Mesothelial cell of epicardium (in vitro differentiated cells): ENCODE results near the gene SPTBN1. TPM values are rescaled to one million over a fixed set of nuclear protein-coding genes. Genes with fewer than 3 reads are reported as not detected.
A peak's percentile ranks its signal among the peaks of the same experiment; 100 is the strongest.

Experiments
- DNase-seq, 2 experiments: peaks; one replicate each; pipeline ENCODE4 v3.0.0; 2021; ENCODE audit warnings: low spot score in 2 of 2; ENCODE audit not compliant: unreplicated experiment in 2 of 2
- H3K27ac Mint-ChIP-seq: 2 replicates; pipeline ENCODE4 v1.8.0; 2021; ENCODE audit warnings: mixed read lengths
- H3K27me3 Mint-ChIP-seq: 2 replicates; pipeline ENCODE4 v1.8.0; 2021; ENCODE audit warnings: low read depth, mixed read lengths
- H3K36me3 Mint-ChIP-seq: 2 replicates; pipeline ENCODE4 v1.8.0; 2021; ENCODE audit warnings: mixed read lengths
- H3K4me1 Mint-ChIP-seq: 2 replicates; pipeline ENCODE4 v1.8.0; 2021; ENCODE audit warnings: mixed read lengths
- H3K4me3 Mint-ChIP-seq: 2 replicates; pipeline ENCODE4 v1.8.0; 2021; ENCODE audit warnings: mild to moderate bottlenecking, moderate library complexity, mixed read lengths
- H3K9me3 Mint-ChIP-seq: 2 replicates; pipeline ENCODE4 v1.8.0; 2021; ENCODE audit warnings: mixed read lengths
- CTCF ChIP-seq: fragments of 200-600 bp; sonication (generic); IDR thresholded peaks from one replicate; pipeline ENCODE4 v1.5.0; 2021; ENCODE audit warnings: antibody characterized with exemption; ENCODE audit not compliant: unreplicated experiment
- total RNA-seq: library from RNA; stranded (reverse); gene quantifications from 3 replicates; pipeline ENCODE4 v1.2.1, GENCODE V29; 2021

Gene SPTBN1
- total RNA-seq, 1 donor from 2014 or later = 281 TPM

GRCh38 chr2:54416166-54416813 is 39.8 kb upstream of the SPTBN1 start:
- Mint-ChIP-seq H3K27ac (peak overlapping the region; percentile 0), H3K9me3 (no peaks in the 10 kb centered on the region), H3K36me3 (no peaks in the 10 kb centered on the region), H3K27me3 (no peaks in the 10 kb centered on the region), H3K4me1 (peaks cover 31% of the 10 kb centered on the region), H3K4me3 (no peak overlapping the region)
- no peak for DNase-seq
- TF ChIP-seq CTCF = no peak

GRCh38 chr2:54416938-54417337 is 39.2 kb upstream of the SPTBN1 start:
- DNase-seq = no peak
- H3K36me3 Mint-ChIP-seq = no peaks in the 10 kb centered on the region

GRCh38 chr2:54417577-54417976 is 38.5 kb upstream of the SPTBN1 start:
- Mint-ChIP-seq H3K4me3 (no peak overlapping the region), H3K27ac (no peak overlapping the region), H3K4me1 (peaks cover 25% of the 10 kb centered on the region), H3K9me3 (no peaks in the 10 kb centered on the region), H3K27me3 (no peaks in the 10 kb centered on the region), H3K36me3 (no peaks in the 10 kb centered on the region)
- DNase-seq = no peak
- no peak for TF ChIP-seq CTCF

More at GRCh38 chr2:54416938-54417337, 39.2 kb upstream of the SPTBN1 start:
- no peak overlapping the region for H3K4me3 Mint-ChIP-seq
- no peaks in the 10 kb centered on the region for H3K9me3 Mint-ChIP-seq
- H3K27me3 Mint-ChIP-seq = no peaks in the 10 kb centered on the region
- peaks cover 26% of the 10 kb centered on the region for H3K4me1 Mint-ChIP-seq
- no peak for TF ChIP-seq CTCF
- peak overlapping the region; percentile 0 for H3K27ac Mint-ChIP-seq

- no peak for TF ChIP-seq CTCF
- H3K9me3 Mint-ChIP-seq = no peaks in the 10 kb centered on the region
- peaks cover 30% of the 10 kb centered on the region for H3K4me1 Mint-ChIP-seq
- H3K27ac Mint-ChIP-seq = no peak overlapping the region
- no peak overlapping the region for H3K4me3 Mint-ChIP-seq
- no peak for DNase-seq
- no peaks in the 10 kb centered on the region for H3K36me3 Mint-ChIP-seq
- no peaks in the 10 kb centered on the region for H3K27me3 Mint-ChIP-seq
These were observed 36.7 kb upstream of the SPTBN1 start for GRCh38 chr2:54419388-54419787.

- Mint-ChIP-seq H3K9me3 (no peaks in the 10 kb centered on the region), H3K4me1 (peaks cover 30% of the 10 kb centered on the region), H3K4me3 (no peak overlapping the region), H3K27me3 (no peaks in the 10 kb centered on the region), H3K36me3 (no peaks in the 10 kb centered on the region), H3K27ac (no peak overlapping the region)
- no peak for DNase-seq
- TF ChIP-seq CTCF = no peak
These were observed 36.1 kb upstream of the SPTBN1 start for GRCh38 chr2:54419855-54420523.
